ENCODE results near the gene UPF1.

- TF ChIP-seq EZH2 (IDR thresholded peaks at IDR 0.05; ENCODE audit: insufficient read depth, low read length) (no peak), CTCF (IDR thresholded peaks at IDR 0.05; ENCODE audit: insufficient read depth, low read depth, low read length) (no peak)
Observed at GRCh38 chr19:18830488-18830887, 1.3 kb upstream of the UPF1 start.

Data from astrocyte (in vitro differentiated cells and primary cell).